MG63 (cell line): ENCODE results near the gene TAF4. TPM values are rescaled to one million over a fixed set of nuclear protein-coding genes. Genes with fewer than 3 reads are reported as not detected.
"Not testable (repeated sequence)": the region's sequence is repeated elsewhere in the genome, so short reads cannot be mapped to it uniquely, and the experiment has no call there.

Source experiments
- DNase-seq: peaks from one replicate; pipeline ENCODE4 v3.0.0-alpha.2; 2020
- H3K27me3 ChIP-seq: fragments of 250-450 bp; sonication (Bioruptor Pico); 2 replicates; pipeline ENCODE4 v1.5.1; 2020; ENCODE audit warnings: mild to moderate bottlenecking, moderate library complexity
- H3K36me3 ChIP-seq: fragments of 250-450 bp; sonication (Bioruptor Pico); 2 replicates; pipeline ENCODE4 v1.5.1; 2020; ENCODE audit warnings: mild to moderate bottlenecking, moderate library complexity
- H3K4me3 ChIP-seq: fragments of 250-450 bp; sonication (Bioruptor Pico); 2 replicates; pipeline ENCODE4 v1.5.1; 2020; ENCODE audit warnings: mild to moderate bottlenecking, moderate library complexity
- H3K9me3 ChIP-seq: fragments of 250-450 bp; sonication (Bioruptor Pico); 2 replicates; pipeline ENCODE4 v1.5.1; 2020; ENCODE audit warnings: mild to moderate bottlenecking, moderate library complexity
- total RNA-seq: library from RNA; depleted of rRNA; stranded (reverse); fragments of >200 nt; shearing (Covaris generic); gene quantifications from 2 replicates; pipeline ENCODE4 v1.2.3, GENCODE V29; 2014; ENCODE audit warnings: low replicate concordance

Gene TAF4
- total RNA-seq, 1 experiment from 2014 or later: 3.6 TPM

- H3K36me3 ChIP-seq: peaks cover 22% of the 10 kb centered on the region
- no peaks in the 10 kb centered on the region for H3K9me3 ChIP-seq
- no peak for DNase-seq
- no peaks in the 10 kb centered on the region for H3K27me3 ChIP-seq
- peak overlapping the region; percentile 34; the same call in 1 of the 2 replicates for H3K4me3 ChIP-seq
Observed at GRCh38 chr20:62063315-62063980, 2.2 kb downstream of the TAF4 start.

- Histone ChIP-seq H3K36me3 (peaks cover 22% of the 10 kb centered on the region), H3K27me3 (no peaks in the 10 kb centered on the region), H3K9me3 (no peaks in the 10 kb centered on the region), H3K4me3 (no peak overlapping the region)
- no peak for DNase-seq
Observed at GRCh38 chr20:62062661-62063314, 2.9 kb downstream of the TAF4 start.

GRCh38 chr20:62061851-62062423, 3.7 kb downstream of the TAF4 start:
- Histone ChIP-seq H3K4me3 (no peak overlapping the region), H3K27me3 (no peaks in the 10 kb centered on the region)
- DNase-seq: no peak

GRCh38 chr20:62060631-62061541, 4.8 kb downstream of the TAF4 start:
- Histone ChIP-seq H3K27me3 (no peaks in the 10 kb centered on the region), H3K4me3 (no peak overlapping the region), H3K36me3 (peaks cover 21% of the 10 kb centered on the region), H3K9me3 (no peaks in the 10 kb centered on the region)
- DNase-seq: no peak

More at GRCh38 chr20:62061851-62062423, 3.7 kb downstream of the TAF4 start:
- no peaks in the 10 kb centered on the region for H3K9me3 ChIP-seq
- H3K36me3 ChIP-seq: peaks cover 21% of the 10 kb centered on the region

GRCh38 chr20:62059920-62060630, 5.6 kb downstream of the TAF4 start:
- Histone ChIP-seq H3K9me3 (no peaks in the 10 kb centered on the region), H3K36me3 (peaks cover 21% of the 10 kb centered on the region), H3K27me3 (no peaks in the 10 kb centered on the region), H3K4me3 (no peak overlapping the region)
- no peak for DNase-seq

GRCh38 chr20:62059401-62059800, 6.3 kb downstream of the TAF4 start:
- no peak overlapping the region for H3K4me3 ChIP-seq
- DNase-seq: no peak
- H3K27me3 ChIP-seq: no peaks in the 10 kb centered on the region
- H3K9me3 ChIP-seq: no peaks in the 10 kb centered on the region
- H3K36me3 ChIP-seq: peaks cover 21% of the 10 kb centered on the region

- no peaks in the 10 kb centered on the region for H3K27me3 ChIP-seq
- no peak for DNase-seq
- H3K36me3 ChIP-seq: peaks cover 17% of the 10 kb centered on the region
- H3K9me3 ChIP-seq: no peaks in the 10 kb centered on the region
- no peak overlapping the region for H3K4me3 ChIP-seq
Observed at GRCh38 chr20:62058941-62059340, 6.7 kb downstream of the TAF4 start.

GRCh38 chr20:62056975-62057374, 8.7 kb downstream of the TAF4 start:
- Histone ChIP-seq H3K36me3 (peaks cover 9% of the 10 kb centered on the region; the same call in 1 of the 2 replicates), H3K27me3 (no peaks in the 10 kb centered on the region), H3K9me3 (no peaks in the 10 kb centered on the region), H3K4me3 (no peak overlapping the region)
- no peak for DNase-seq

GRCh38 chr20:62056377-62056776, 9.3 kb downstream of the TAF4 start:
- no peaks in the 10 kb centered on the region for H3K9me3 ChIP-seq
- no peak overlapping the region for H3K4me3 ChIP-seq
- H3K27me3 ChIP-seq: no peaks in the 10 kb centered on the region
- no peak for DNase-seq
- peaks cover 3% of the 10 kb centered on the region; the same call in 1 of the 2 replicates for H3K36me3 ChIP-seq

GRCh38 chr20:62055862-62056115, 9.9 kb downstream of the TAF4 start:
- not testable (repeated sequence) for DNase-seq, H3K27me3 ChIP-seq, H3K9me3 ChIP-seq, H3K4me3 ChIP-seq, H3K36me3 ChIP-seq

GRCh38 chr20:62055106-62055861, 10.4 kb downstream of the TAF4 start:
- Histone ChIP-seq H3K36me3 (no peaks in the 10 kb centered on the region; the same call in 1 of the 2 replicates), H3K27me3 (no peaks in the 10 kb centered on the region), H3K9me3 (no peaks in the 10 kb centered on the region), H3K4me3 (no peak overlapping the region)
- no peak for DNase-seq

GRCh38 chr20:62054451-62054953, 11.2 kb downstream of the TAF4 start:
- Histone ChIP-seq H3K9me3 (no peaks in the 10 kb centered on the region), H3K27me3 (no peaks in the 10 kb centered on the region), H3K4me3 (no peak overlapping the region), H3K36me3 (no peaks in the 10 kb centered on the region)
- no peak for DNase-seq

GRCh38 chr20:62053465-62054196, 12.1 kb downstream of the TAF4 start:
- Histone ChIP-seq H3K4me3 (no peak overlapping the region), H3K36me3 (no peaks in the 10 kb centered on the region), H3K27me3 (no peaks in the 10 kb centered on the region), H3K9me3 (no peaks in the 10 kb centered on the region)
- DNase-seq: no peak

GRCh38 chr20:62052842-62053464, 12.7 kb downstream of the TAF4 start:
- no peak for DNase-seq
- no peaks in the 10 kb centered on the region for H3K9me3 ChIP-seq
- H3K4me3 ChIP-seq: no peak overlapping the region
- H3K27me3 ChIP-seq: no peaks in the 10 kb centered on the region
- no peaks in the 10 kb centered on the region for H3K36me3 ChIP-seq

- Histone ChIP-seq H3K36me3 (no peaks in the 10 kb centered on the region), H3K9me3 (no peaks in the 10 kb centered on the region), H3K27me3 (no peaks in the 10 kb centered on the region), H3K4me3 (no peak overlapping the region)
- no peak for DNase-seq
Observed at GRCh38 chr20:62052336-62052841, 13.3 kb downstream of the TAF4 start.
